Loucy (cell line): Measurements from ENCODE around the gene TBX18.

Experiments used
- H2AFZ ChIP-seq: fragments of 200-600 bp; sonication (generic); 2 replicates; pipeline ENCODE4 v1.6.0; 2016; ENCODE audit warnings: antibody characterized with exemption, mild to moderate bottlenecking, low read length, moderate library complexity
- H3F3A ChIP-seq: fragments of 200-600 bp; 2 replicates; pipeline ENCODE4 v1.6.0; 2016; ENCODE audit warnings: antibody characterized with exemption, low read depth, mild to moderate bottlenecking
- H3K27me3 ChIP-seq: fragments of 200-600 bp; sonication (generic); 2 replicates; pipeline ENCODE4 v1.6.1; 2014; ENCODE audit warnings: low read length, mild to moderate bottlenecking; ENCODE audit not compliant: insufficient read depth, poor library complexity, severe bottlenecking
- H3K36me3 ChIP-seq: fragments of 200-600 bp; sonication (generic); 2 replicates; pipeline ENCODE4 v1.6.1; 2016; ENCODE audit warnings: low read length; ENCODE audit not compliant: insufficient read depth
- H3K4me1 ChIP-seq: fragments of 200-600 bp; sonication (generic); 2 replicates; pipeline ENCODE4 v1.5.1; 2014; ENCODE audit warnings: low read length, mild to moderate bottlenecking; ENCODE audit not compliant: insufficient read depth, poor library complexity, severe bottlenecking
- H3K4me2 ChIP-seq: fragments of 200-600 bp; sonication (generic); 2 replicates; pipeline ENCODE4 v1.6.0; 2014; ENCODE audit warnings: antibody characterized with exemption, low read length, low read depth, mild to moderate bottlenecking; ENCODE audit not compliant: poor library complexity, severe bottlenecking
- H3K4me3 ChIP-seq: fragments of 200-600 bp; sonication (generic); 2 replicates; pipeline ENCODE4 v1.5.1; 2014; ENCODE audit warnings: low read length, mild to moderate bottlenecking, mixed read lengths; ENCODE audit not compliant: poor library complexity, severe bottlenecking
- H3K79me2 ChIP-seq: fragments of 200-600 bp; sonication (generic); 2 replicates; pipeline ENCODE4 v1.6.1; 2014; ENCODE audit warnings: low read length; ENCODE audit not compliant: insufficient read depth
- H3K9ac ChIP-seq: fragments of 200-600 bp; sonication (generic); 2 replicates; pipeline ENCODE4 v1.6.0; 2014; ENCODE audit warnings: mild to moderate bottlenecking, low read depth, low read length, moderate library complexity; ENCODE audit not compliant: poor library complexity, severe bottlenecking
- H3K9me2 ChIP-seq: fragments of 200-600 bp; sonication (generic); replicated peaks from 2 replicates; pipeline ENCODE4 v1.6.1; 2016; ENCODE audit warnings: low read depth, low read length, mixed read lengths
- H3K9me3 ChIP-seq: fragments of 200-600 bp; sonication (generic); 2 replicates; pipeline ENCODE4 v1.6.1; 2014; ENCODE audit warnings: mild to moderate bottlenecking, antibody characterized with exemption, low read length, low read depth; ENCODE audit not compliant: insufficient read depth
- H4K20me1 ChIP-seq: fragments of 200-600 bp; sonication (generic); 2 replicates; pipeline ENCODE4 v1.6.0; 2014; ENCODE audit warnings: antibody characterized with exemption, low read length, mild to moderate bottlenecking; ENCODE audit not compliant: insufficient read depth, poor library complexity, severe bottlenecking
- EZH2phosphoT487 ChIP-seq: fragments of 200-600 bp; IDR thresholded peaks from 2 replicates; pipeline ENCODE4 v1.6.1; 2018; ENCODE audit warnings: antibody characterized with exemption, mild to moderate bottlenecking, moderate library complexity, borderline replicate concordance
- TF ChIP-seq, protein P1 (sequence below): fragments of 200-600 bp; sonication (generic); conservative IDR thresholded peaks from 2 replicates; pipeline ENCODE4 v1.5.1; 2014; ENCODE audit warnings: mild to moderate bottlenecking, antibody characterized with exemption, low read length

TBX18 gene

DNA sequence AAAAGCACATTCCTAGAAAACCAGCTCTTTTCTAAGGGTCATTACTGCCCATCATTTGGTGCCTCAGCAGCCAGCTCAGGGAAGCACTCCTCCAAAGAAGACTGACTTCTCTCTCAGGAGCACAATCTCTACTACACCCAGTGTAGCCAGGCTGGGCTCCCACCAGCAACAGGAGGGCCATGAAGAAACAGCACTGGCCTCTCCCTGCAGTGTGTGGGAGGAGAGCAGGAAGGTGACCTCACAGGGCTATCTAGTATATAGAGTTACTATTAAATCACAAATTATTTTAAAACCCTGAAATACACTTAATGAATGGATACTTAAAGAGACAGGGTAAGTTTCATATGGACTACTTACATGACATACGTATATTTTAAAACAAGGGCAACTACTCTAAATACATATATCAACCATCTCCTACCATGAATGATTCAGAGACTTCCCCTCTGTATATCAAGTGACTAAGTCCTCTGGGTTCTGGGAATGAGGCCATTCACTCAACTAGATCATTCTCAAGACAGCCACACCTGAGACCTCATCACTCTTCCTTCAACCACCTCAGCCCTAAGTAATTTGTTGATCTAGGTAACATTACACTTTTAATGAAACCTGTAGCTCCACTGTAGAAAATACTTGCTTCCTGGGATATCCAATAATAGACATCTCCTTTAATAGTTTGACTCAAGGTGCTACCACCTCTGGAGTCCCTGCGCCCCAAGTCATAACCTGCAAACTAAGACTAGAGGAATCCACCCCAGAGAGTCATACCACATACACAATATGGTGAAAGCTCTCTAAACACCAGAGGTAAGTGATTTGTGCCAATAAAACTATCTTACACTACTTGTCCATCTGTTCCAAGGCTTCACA is 25.2 kb downstream of the TBX18 start:
- H2AFZ ChIP-seq: peak overlapping the region; percentile 27; the same call in 1 of the 2 replicates
- H3K4me3 ChIP-seq: no peak overlapping the region
- TF ChIP-seq EZH2phosphoT487: no peak
- TF ChIP-seq, protein P1, sequence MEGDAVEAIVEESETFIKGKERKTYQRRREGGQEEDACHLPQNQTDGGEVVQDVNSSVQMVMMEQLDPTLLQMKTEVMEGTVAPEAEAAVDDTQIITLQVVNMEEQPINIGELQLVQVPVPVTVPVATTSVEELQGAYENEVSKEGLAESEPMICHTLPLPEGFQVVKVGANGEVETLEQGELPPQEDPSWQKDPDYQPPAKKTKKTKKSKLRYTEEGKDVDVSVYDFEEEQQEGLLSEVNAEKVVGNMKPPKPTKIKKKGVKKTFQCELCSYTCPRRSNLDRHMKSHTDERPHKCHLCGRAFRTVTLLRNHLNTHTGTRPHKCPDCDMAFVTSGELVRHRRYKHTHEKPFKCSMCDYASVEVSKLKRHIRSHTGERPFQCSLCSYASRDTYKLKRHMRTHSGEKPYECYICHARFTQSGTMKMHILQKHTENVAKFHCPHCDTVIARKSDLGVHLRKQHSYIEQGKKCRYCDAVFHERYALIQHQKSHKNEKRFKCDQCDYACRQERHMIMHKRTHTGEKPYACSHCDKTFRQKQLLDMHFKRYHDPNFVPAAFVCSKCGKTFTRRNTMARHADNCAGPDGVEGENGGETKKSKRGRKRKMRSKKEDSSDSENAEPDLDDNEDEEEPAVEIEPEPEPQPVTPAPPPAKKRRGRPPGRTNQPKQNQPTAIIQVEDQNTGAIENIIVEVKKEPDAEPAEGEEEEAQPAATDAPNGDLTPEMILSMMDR: no peak
- H3K9me3 ChIP-seq: no peaks in the 10 kb centered on the region
- H4K20me1 ChIP-seq: no peaks in the 10 kb centered on the region
- H3K4me1 ChIP-seq: no peaks in the 10 kb centered on the region
- H3K9ac ChIP-seq: no peak overlapping the region
- H3K27me3 ChIP-seq: no peaks in the 10 kb centered on the region
- no peaks in the 10 kb centered on the region for H3F3A ChIP-seq
- no peaks in the 10 kb centered on the region for H3K79me2 ChIP-seq
- H3K4me2 ChIP-seq: no peak overlapping the region
- no peaks in the 10 kb centered on the region for H3K36me3 ChIP-seq
- H3K9me2 ChIP-seq: no peaks in the 10 kb centered on the region

DNA sequence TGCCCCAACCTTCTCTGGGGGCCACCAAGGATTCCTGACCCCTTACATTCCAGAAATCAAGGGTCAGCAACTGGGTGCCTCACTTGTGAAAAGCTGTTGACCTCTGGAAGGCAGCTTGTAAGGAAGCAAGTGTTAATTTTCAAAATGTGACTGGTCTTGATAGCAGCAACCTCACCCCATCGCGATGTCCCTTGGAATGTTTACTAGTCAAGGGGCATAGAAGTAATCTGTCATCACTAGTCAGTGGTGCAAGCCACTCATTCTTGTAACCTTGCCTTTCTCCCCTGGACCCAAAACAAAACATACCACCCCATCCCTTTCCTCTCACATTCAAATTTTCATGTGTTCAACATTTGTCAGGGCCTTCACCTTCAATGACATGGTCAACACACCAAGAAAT is 30.5 kb downstream of the TBX18 start:
- Histone ChIP-seq H3K36me3 (no peaks in the 10 kb centered on the region), H3K9me2 (no peaks in the 10 kb centered on the region), H3K4me1 (no peaks in the 10 kb centered on the region), H3K9me3 (no peaks in the 10 kb centered on the region), H3K9ac (no peak overlapping the region), H4K20me1 (no peaks in the 10 kb centered on the region), H3K4me3 (no peak overlapping the region), H3K27me3 (no peaks in the 10 kb centered on the region), H3K79me2 (no peaks in the 10 kb centered on the region), H3K4me2 (no peak overlapping the region), H2AFZ (no peak overlapping the region; the same call in 1 of the 2 replicates), H3F3A (no peaks in the 10 kb centered on the region)
- TF ChIP-seq, protein P1: no peak
- TF ChIP-seq EZH2phosphoT487: no peak

DNA sequence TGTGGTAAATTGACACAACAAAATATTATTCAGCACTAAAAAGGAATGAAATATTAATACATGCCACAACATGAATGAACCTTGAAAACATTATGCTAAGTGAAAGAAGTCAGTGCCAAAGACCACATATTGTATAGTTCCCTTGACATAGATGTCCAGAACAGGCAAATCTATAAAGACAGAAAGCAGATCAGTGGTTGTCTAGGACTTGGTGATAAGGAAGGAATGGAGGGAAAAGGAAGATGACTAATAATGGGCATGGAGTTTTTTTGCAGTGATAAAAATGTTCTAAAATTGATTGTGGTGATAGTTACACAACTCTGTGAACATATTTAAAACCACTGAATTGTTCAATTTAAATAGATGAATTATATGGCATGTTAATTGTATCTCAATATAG is 32.5 kb downstream of the TBX18 start:
- Histone ChIP-seq H3K36me3 (no peaks in the 10 kb centered on the region), H3K9me3 (no peaks in the 10 kb centered on the region)

More for the DNA sequence above, 32.5 kb downstream of the TBX18 start:
- TF ChIP-seq, protein P1: no peak
- TF ChIP-seq EZH2phosphoT487: no peak
- Histone ChIP-seq H3F3A (no peaks in the 10 kb centered on the region), H2AFZ (no peak overlapping the region), H3K9me2 (no peaks in the 10 kb centered on the region), H3K27me3 (no peaks in the 10 kb centered on the region), H3K79me2 (no peaks in the 10 kb centered on the region), H3K4me3 (no peak overlapping the region), H3K4me1 (no peaks in the 10 kb centered on the region), H3K9ac (no peak overlapping the region), H4K20me1 (no peaks in the 10 kb centered on the region), H3K4me2 (no peak overlapping the region)
